H1 (cell line): ENCODE data around the gene LAMC1. TPM values are rescaled to one million over a fixed set of nuclear protein-coding genes. Genes with fewer than 3 reads are reported as not detected.

ENCODE experiments used
- CTCF ChIA-PET: fragments of 300-600 bp; sonication (Branson Sonifier 250); formaldehyde crosslinking; loops from one replicate; lab custom pipeline; 2021; ENCODE audit not compliant: partially characterized antibody; lab: Charles Lee
- POLR2A ChIA-PET: fragments of 300-600 bp; sonication (Branson Sonifier 250); formaldehyde crosslinking; loops from one replicate; lab custom pipeline; 2021; ENCODE audit warnings: inconsistent platforms; ENCODE audit not compliant: partially characterized antibody; lab: Charles Lee
- DNase-seq, 2 experiments: peaks; one replicate each; pipeline versions ENCODE4 v3.0.0 to v3.0.0-alpha.2; 2010 to 2022; ENCODE audit warnings: low spot score in 2 of 2, low read depth in 1 of 2, mixed read lengths in 1 of 2
- FAIRE-seq: peaks from 2 replicates; lab custom pipeline; 2011; peaks lifted over from hg19 to GRCh38; lab: Jason Lieb, UNC
- H2AFZ ChIP-seq: 2 replicates; pipeline ENCODE4 v1.8.1; 2012; ENCODE audit warnings: low read length, inconsistent platforms
- H2AK5ac ChIP-seq: 2 replicates; pipeline ENCODE4 v1.6.1; 2013; ENCODE audit warnings: low read depth, low read length
- H2BK120ac ChIP-seq: replicated peaks from 2 replicates; pipeline ENCODE3; 2013; ENCODE audit warnings: low read depth, low read length, inconsistent platforms
- H2BK12ac ChIP-seq: 2 replicates; pipeline ENCODE4 v1.6.1; 2013; ENCODE audit warnings: low read depth, low read length
- H2BK15ac ChIP-seq: 2 replicates; pipeline ENCODE4 v1.6.1; 2013; ENCODE audit warnings: low read length
- H2BK20ac ChIP-seq: 2 replicates; pipeline ENCODE4 v1.6.1; 2013; ENCODE audit warnings: low read length
- H2BK5ac ChIP-seq: 2 replicates; pipeline ENCODE4 v1.6.1; 2013; ENCODE audit warnings: low read depth, low read length
- H3K14ac ChIP-seq: 2 replicates; pipeline ENCODE4 v1.6.1; 2013; ENCODE audit warnings: inconsistent platforms; ENCODE audit not compliant: insufficient read length
- H3K18ac ChIP-seq: 2 replicates; pipeline ENCODE4 v1.6.1; 2013; ENCODE audit warnings: low read length; ENCODE audit errors: extremely low read depth
- H3K23ac ChIP-seq: 2 replicates; pipeline ENCODE4 v1.6.1; 2013; ENCODE audit warnings: inconsistent platforms; ENCODE audit not compliant: insufficient read length
- H3K23me2 ChIP-seq: 2 replicates; pipeline ENCODE4 v1.6.1; 2013; ENCODE audit warnings: low read depth, low read length
- H3K27ac ChIP-seq: 2 replicates; pipeline ENCODE4 v1.6.1; 2011; ENCODE audit warnings: low read depth, low read length, inconsistent platforms
- H3K27me3 ChIP-seq, 4 experiments: replicated peaks in 1 of 4; 1 replicate in 1 of 4; 2 replicates in 3 of 4; pipeline versions ENCODE4 v1.6.1 to v1.8.1; 2011 to 2013; ENCODE audit warnings: low read length in 3 of 4, mild to moderate bottlenecking in 3 of 4, inconsistent platforms in 2 of 4, mixed read lengths in 2 of 4, moderate library complexity in 1 of 4; ENCODE audit not compliant: control insufficient read depth in 3 of 4, insufficient read depth in 3 of 4; ENCODE audit errors: extremely low read depth in 1 of 4
- H3K36me3 ChIP-seq, 4 experiments: 2 replicates each; pipeline versions ENCODE4 v1.6.1 to v1.8.1; 2011 to 2013; ENCODE audit warnings: mild to moderate bottlenecking in 4 of 4, low read length in 3 of 4, moderate library complexity in 2 of 4, control low read depth in 1 of 4, inconsistent platforms in 1 of 4; ENCODE audit not compliant: insufficient read depth in 4 of 4, control insufficient read depth in 2 of 4
- H3K4ac ChIP-seq: replicated peaks from 2 replicates; pipeline ENCODE3; 2013; ENCODE audit warnings: low read length, low read depth, mixed read lengths, inconsistent platforms; ENCODE audit not compliant: insufficient read length
- H3K4me1 ChIP-seq, 4 experiments: replicated peaks in 1 of 4; 1 replicate in 1 of 4; 2 replicates in 3 of 4; pipeline versions ENCODE4 v1.6.1 to v1.8.1; 2011 to 2013; ENCODE audit warnings: low read length in 3 of 4, inconsistent platforms in 2 of 4, mixed read lengths in 1 of 4; ENCODE audit not compliant: insufficient read depth in 4 of 4, control insufficient read depth in 3 of 4
- H3K4me2 ChIP-seq, 2 experiments: 2 replicates each; pipeline versions ENCODE4 v1.6.1 to v1.8.1; 2011 to 2013; ENCODE audit warnings: low read depth in 2 of 2, low read length in 2 of 2, control low read depth in 1 of 2, inconsistent platforms in 1 of 2, mild to moderate bottlenecking in 1 of 2; ENCODE audit not compliant: insufficient read depth in 1 of 2
- H3K4me3 ChIP-seq, 4 experiments: fragments of 200-600, 300-600 bp in 1 of 4; sonication (generic), shearing (Covaris generic), sonication (Bioruptor Twin) in 1 of 4; 2 replicates each; pipeline versions ENCODE4 v1.5.1 to v1.8.1; 2011 to 2016; ENCODE audit warnings: low read length in 4 of 4, low read depth in 3 of 4, control low read depth in 2 of 4, inconsistent platforms in 2 of 4, mild to moderate bottlenecking in 2 of 4, mixed read lengths in 1 of 4, moderate library complexity in 1 of 4; ENCODE audit not compliant: insufficient read depth in 2 of 4; ENCODE audit errors: extremely low read depth in 1 of 4
- H3K56ac ChIP-seq: replicated peaks from 2 replicates; pipeline ENCODE3; 2013; ENCODE audit warnings: low read depth, mild to moderate bottlenecking, mixed read lengths, low read length, inconsistent platforms; ENCODE audit not compliant: insufficient read length
- H3K79me1 ChIP-seq: 2 replicates; pipeline ENCODE4 v1.6.1; 2013; ENCODE audit warnings: low read depth, low read length, control low read depth
- H3K79me2 ChIP-seq, 2 experiments: 2 replicates each; pipeline versions ENCODE4 v1.6.1 to v1.8.1; 2012 to 2013; ENCODE audit warnings: low read length in 2 of 2, mild to moderate bottlenecking in 2 of 2, inconsistent platforms in 1 of 2; ENCODE audit not compliant: insufficient read depth in 2 of 2, control insufficient read depth in 1 of 2
- H3K9ac ChIP-seq, 4 experiments: replicated peaks in 1 of 4; 1 replicate in 1 of 4; 2 replicates in 3 of 4; pipeline versions ENCODE4 v1.6.1 to v1.8.1; 2011 to 2013; ENCODE audit warnings: low read depth in 3 of 4, low read length in 3 of 4, control low read depth in 2 of 4, mild to moderate bottlenecking in 2 of 4, moderate library complexity in 2 of 4, inconsistent platforms in 1 of 4; ENCODE audit errors: extremely low read depth in 1 of 4
- H3K9me3 ChIP-seq, 2 experiments: 2 replicates each; pipeline versions ENCODE4 v1.6.1 to v1.8.1; 2012 to 2013; ENCODE audit warnings: mild to moderate bottlenecking in 2 of 2, moderate library complexity in 2 of 2, control low read depth in 1 of 2, inconsistent platforms in 1 of 2, low read depth in 1 of 2, low read length in 1 of 2, mixed read lengths in 1 of 2; ENCODE audit not compliant: insufficient read depth in 2 of 2
- H4K20me1 ChIP-seq, 2 experiments: replicated peaks in 1 of 2; 2 replicates each; pipeline versions ENCODE3 to v1.8.1; 2011 to 2013; ENCODE audit warnings: inconsistent platforms in 2 of 2, low read length in 2 of 2, mild to moderate bottlenecking in 1 of 2; ENCODE audit not compliant: insufficient read depth in 2 of 2, control insufficient read depth in 1 of 2
- H4K5ac ChIP-seq: 2 replicates; pipeline ENCODE4 v1.6.1; 2013; ENCODE audit warnings: low read length, low read depth, mixed read lengths, inconsistent platforms; ENCODE audit not compliant: insufficient read length
- H4K8ac ChIP-seq: 2 replicates; pipeline ENCODE4 v1.8.0; 2013; ENCODE audit warnings: mild to moderate bottlenecking, moderate library complexity, low read length, inconsistent platforms; ENCODE audit not compliant: insufficient read depth; ENCODE audit errors: extremely low read depth
- H4K91ac ChIP-seq: replicated peaks from 2 replicates; pipeline ENCODE3; 2013; ENCODE audit warnings: low read length, mixed read lengths, inconsistent platforms; ENCODE audit not compliant: insufficient read length
- BACH1 ChIP-seq: IDR thresholded peaks from 2 replicates; pipeline ENCODE4 v1.6.1; 2012; ENCODE audit warnings: low read length, improper control_type of control experiment
- GTF2F1 ChIP-seq: IDR thresholded peaks from 2 replicates; pipeline ENCODE4 v1.6.1; 2012; ENCODE audit warnings: low read depth, low read length, improper control_type of control experiment, borderline replicate concordance
- HDAC2 ChIP-seq, 2 experiments: fragments of 300-600 bp in 1 of 2; sonication (generic) in 1 of 2; IDR thresholded peaks; 2 replicates each; pipeline ENCODE4 v1.6.1; 2011 to 2012; ENCODE audit warnings: low read depth in 2 of 2, low read length in 2 of 2, mild to moderate bottlenecking in 2 of 2, moderate library complexity in 2 of 2, borderline replicate concordance in 1 of 2, inconsistent platforms in 1 of 2
- TEAD4 ChIP-seq: IDR thresholded peaks from 2 replicates; pipeline ENCODE4 v1.6.1; 2012; ENCODE audit warnings: low read depth, low read length, inconsistent platforms, mixed read lengths
- WGBS, 2 experiments: shearing (Covaris generic) in 1 of 2; methylation state at CpG; one replicate each; pipeline versions ENCODE4 v1.1.6 to v1.1.7; 2013 to 2015; ENCODE audit warnings: low lambda C conversion rate in 2 of 2, mixed read lengths in 2 of 2, inconsistent platforms in 1 of 2, low coverage in 1 of 2, missing lambda C conversion rate in 1 of 2; ENCODE audit not compliant: insufficient replicate concordance in 2 of 2, insufficient coverage in 1 of 2, insufficient read length in 1 of 2; ENCODE audit errors: extremely low coverage in 1 of 2, missing lambda C conversion rate in 1 of 2; 5-methylcytosine and 5-hydroxymethylcytosine counted together
- polyA plus RNA-seq, 7 experiments: library from polyadenylated mRNA; depleted of rRNA in 3 of 7; stranded (reverse) in 5 of 7; unstranded in 2 of 7; fragments of >200 nt in 5 of 7; fragments of 200-250 nt in 2 of 7; gene quantifications; 1 replicate in 5 of 7; 2 replicates in 1 of 7; 4 replicates in 1 of 7; pipeline versions ENCODE4 v1.2.1 to v1.2.3, GENCODE V29; 2011 to 2013; ENCODE audit warnings: missing spikeins in 2 of 7, mixed read lengths in 2 of 7
- total RNA-seq: library from RNA; stranded (reverse); fragmentation: NEBNext Ultra II Directional; extraction: Animal tissue kit (Norgen Biotek cat#: 25700); gene quantifications from 2 replicates; pipeline ENCODE4 v1.2.1, GENCODE V29; 2021

The LAMC1 gene
- total and polyA plus RNA-seq, 2 of the 8 experiments (the other 6 are each of a cell fraction or from before 2014, with no cell fraction given), result 47.6 to 90.3 TPM

DNA sequence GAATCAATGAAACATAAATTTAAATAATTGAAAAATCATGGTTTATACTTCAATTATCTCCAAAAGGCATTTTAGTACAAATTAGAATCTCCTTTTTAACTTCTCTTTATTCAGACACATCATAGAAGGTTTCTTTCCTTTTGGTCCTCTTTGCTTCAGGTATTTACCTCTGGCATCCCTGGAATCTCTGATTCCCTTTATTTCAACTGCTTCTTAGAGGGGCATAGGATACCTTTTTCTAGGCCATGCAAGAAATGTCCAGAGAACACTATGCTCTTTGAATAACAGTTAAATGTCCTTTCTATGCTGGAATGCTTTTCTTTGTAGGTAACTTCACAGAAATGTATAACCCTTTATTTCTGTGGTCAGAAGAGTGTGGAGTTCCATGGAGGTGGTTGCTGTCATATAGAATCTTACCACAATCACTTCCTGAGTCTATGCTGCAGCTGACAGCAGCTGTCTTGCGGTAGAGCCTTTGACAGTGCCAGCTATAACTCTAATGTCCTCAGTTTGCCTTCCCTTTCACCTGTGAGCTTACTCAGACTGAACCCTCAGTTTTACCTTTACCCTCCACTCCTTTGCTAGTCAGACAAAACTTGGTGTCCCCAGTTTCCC is 171.4 kb downstream of the LAMC1 start:
- no peak overlapping the region for H2AFZ ChIP-seq
- H3K79me1 ChIP-seq, result no peaks in the 10 kb centered on the region
- H3K4me1 ChIP-seq, result peaks cover 5 to 11% (median 8%) of the 10 kb centered on the region in 4 experiments; a peak in 6 of 7 replicates
- no peak overlapping the region for H4K5ac ChIP-seq
- H4K20me1 ChIP-seq, result no peaks in the 10 kb centered on the region
- H2BK120ac ChIP-seq, result no peak overlapping the region
- DNase-seq, result no peak
- no peaks in the 10 kb centered on the region for H3K79me2 ChIP-seq
- no peak overlapping the region for H3K14ac ChIP-seq
- no peak overlapping the region for H2AK5ac ChIP-seq
- H3K27me3 ChIP-seq, result no peaks in the 10 kb centered on the region
- no peak overlapping the region for H3K56ac ChIP-seq
- no peak overlapping the region for H4K8ac ChIP-seq
- 0 out of 4 replicates have a peak, but pooled peaks of 1 of the 2 experiments have one; percentile 65 for TF ChIP-seq HDAC2 (IDR thresholded peaks at IDR 0.05; ENCODE audit: borderline replicate concordance in 1 of 2, low read depth in 2 of 2, low read length in 2 of 2)
- no peak for TF ChIP-seq GTF2F1
- no peak for TF ChIP-seq BACH1
- peak; percentile 76 for TF ChIP-seq TEAD4
- TF ChIP-seq, all 59 proteins: peak for 2
- H3K4me2 ChIP-seq, result peak overlapping the region; percentile 5 to 32; a peak in 1 of 4 replicates
- H2BK5ac ChIP-seq, result peak overlapping the region; percentile 41; the same call in 1 of the 2 replicates
- no peaks in the 10 kb centered on the region for H3K36me3 ChIP-seq
- H2BK12ac ChIP-seq, result peak overlapping the region; percentile 23; the same call in 1 of the 2 replicates
- H3K4me3 ChIP-seq, result no peak overlapping the region
- no peak overlapping the region for H2BK15ac ChIP-seq
- H3K23ac ChIP-seq, result no peak overlapping the region
- no peak overlapping the region for H3K4ac ChIP-seq
- H2BK20ac ChIP-seq, result no peak overlapping the region
- ChIA-PET POLR2A (no interaction called here), CTCF (interaction anchor here (0.6 to 1.6 kb wide), 4 partner anchors 8 to 58 kb away, joined by 3 to 4 read pairs (median 4); partner anchors contain the start of gene LAMC2)
- no peaks in the 10 kb centered on the region for H3K9me3 ChIP-seq
- peak overlapping the region; percentile 9; the same call in 1 of the 2 replicates for H3K27ac ChIP-seq
- H4K91ac ChIP-seq, result peak overlapping the region; percentile 48
- WGBS, 2 experiments, result 88% methylated on average over 1 of the region's 1 CpG; no CpG with 5 or more reads in 1 of the 2 experiments
- H3K23me2 ChIP-seq, result no peaks in the 10 kb centered on the region; the same call in 1 of the 2 replicates
- FAIRE-seq, result no peak
- no peak overlapping the region for H3K9ac ChIP-seq
- no peak overlapping the region for H3K18ac ChIP-seq
